GM19240 (cell line): ENCODE results near the gene SLC24A4.

Experiments
- DNase-seq: peaks from one replicate; pipeline ENCODE4 v3.0.0; 2011; ENCODE audit warnings: low spot score; ENCODE audit not compliant: insufficient read length

SLC24A4 gene

GRCh38 chr14:92539875-92540274 lies 216.9 kb downstream of the SLC24A4 start:
- no peak for DNase-seq

DNA sequence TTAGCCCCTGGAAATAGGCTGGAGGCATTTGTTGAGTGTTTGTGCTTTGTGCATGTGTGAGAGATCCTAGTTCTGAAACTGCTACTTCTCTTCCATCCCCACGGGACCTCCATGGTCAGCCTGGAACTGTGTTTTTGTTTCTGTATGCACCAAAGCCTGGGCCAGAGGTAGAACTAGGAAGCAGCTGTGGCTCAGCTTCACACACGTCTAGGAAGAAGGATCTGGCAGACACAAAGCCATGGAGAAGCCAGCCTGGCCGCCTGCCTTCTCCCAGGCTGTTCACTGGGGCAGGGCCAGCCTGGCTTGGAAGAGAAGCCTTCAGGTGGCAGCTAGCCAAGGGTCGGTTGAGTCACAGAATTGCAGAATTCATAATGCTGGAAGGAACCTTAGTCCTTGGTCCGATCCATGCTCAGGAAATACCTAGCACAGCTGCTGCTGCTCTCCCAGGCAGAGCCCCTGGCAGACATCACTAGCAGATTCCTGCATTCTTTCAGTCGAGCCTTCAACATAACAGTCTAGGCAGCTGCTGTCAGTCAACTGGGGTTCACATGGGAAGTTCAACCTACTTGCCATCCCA lies 217.6 kb downstream of the SLC24A4 start:
- DNase-seq, result no peak

- no peak for DNase-seq
These were observed 220.0 kb downstream of the SLC24A4 start for GRCh38 chr14:92542766-92543554.

DNA sequence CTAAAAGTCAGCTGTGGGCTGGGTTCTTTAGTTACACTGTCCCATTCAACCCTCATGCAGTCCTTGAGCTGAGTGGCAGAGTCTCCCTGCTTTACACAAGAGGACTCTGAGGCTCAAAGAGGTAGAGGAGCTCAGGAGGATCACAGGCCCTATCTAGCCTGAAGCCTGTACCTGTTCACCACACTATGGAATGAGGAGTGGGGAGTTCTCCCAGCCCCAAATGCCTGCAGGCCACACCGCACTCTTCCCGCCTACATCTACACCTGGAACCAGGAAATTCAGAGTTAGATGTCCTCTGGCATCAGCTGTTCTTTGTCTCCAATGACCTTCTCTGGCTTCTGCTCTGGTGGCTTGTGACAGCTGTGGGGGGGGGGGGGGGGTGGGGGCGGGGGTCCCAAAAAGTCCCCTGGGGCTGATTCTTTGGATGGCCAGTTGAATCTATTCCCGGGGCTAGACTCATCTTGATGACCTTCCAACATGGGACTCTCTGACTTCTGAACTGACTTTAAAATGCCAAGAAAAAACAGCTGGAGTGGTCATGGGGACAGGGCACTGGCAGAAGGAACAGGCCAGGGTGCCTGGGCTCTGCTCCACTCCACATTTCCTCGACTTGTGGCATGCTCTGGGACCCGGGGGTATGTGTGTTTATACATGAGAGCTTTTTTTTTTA lies 221.2 kb downstream of the SLC24A4 start:
- no peak for DNase-seq

GRCh38 chr14:92546347-92547053 lies 223.5 kb downstream of the SLC24A4 start:
- DNase-seq, result no peak

- no peak for DNase-seq
These were observed 226.3 kb downstream of the SLC24A4 start for GRCh38 chr14:92549105-92549858.

GRCh38 chr14:92549859-92550230 lies 226.9 kb downstream of the SLC24A4 start:
- no peak for DNase-seq
